H1 (cell line): ENCODE measurements around the gene SERPINE2. TPM values are rescaled to one million over a fixed set of nuclear protein-coding genes. Genes with fewer than 3 reads are reported as not detected.

ENCODE experiments used
- CTCF ChIA-PET: fragments of 300-600 bp; sonication (Branson Sonifier 250); formaldehyde crosslinking; loops from one replicate; lab custom pipeline; 2021; ENCODE audit not compliant: partially characterized antibody; lab: Charles Lee
- POLR2A ChIA-PET: fragments of 300-600 bp; sonication (Branson Sonifier 250); formaldehyde crosslinking; loops from one replicate; lab custom pipeline; 2021; ENCODE audit warnings: inconsistent platforms; ENCODE audit not compliant: partially characterized antibody; lab: Charles Lee
- DNase-seq, 2 experiments: peaks; one replicate each; pipeline versions ENCODE4 v3.0.0 to v3.0.0-alpha.2; 2010 to 2022; ENCODE audit warnings: low spot score in 2 of 2, low read depth in 1 of 2, mixed read lengths in 1 of 2
- FAIRE-seq: peaks from 2 replicates; lab custom pipeline; 2011; peaks lifted over from hg19 to GRCh38; lab: Jason Lieb, UNC
- H2AFZ ChIP-seq: 2 replicates; pipeline ENCODE4 v1.8.1; 2012; ENCODE audit warnings: low read length, inconsistent platforms
- H2AK5ac ChIP-seq: 2 replicates; pipeline ENCODE4 v1.6.1; 2013; ENCODE audit warnings: low read depth, low read length
- H2BK120ac ChIP-seq: replicated peaks from 2 replicates; pipeline ENCODE3; 2013; ENCODE audit warnings: low read depth, low read length, inconsistent platforms
- H2BK12ac ChIP-seq: 2 replicates; pipeline ENCODE4 v1.6.1; 2013; ENCODE audit warnings: low read depth, low read length
- H2BK15ac ChIP-seq: 2 replicates; pipeline ENCODE4 v1.6.1; 2013; ENCODE audit warnings: low read length
- H2BK20ac ChIP-seq: 2 replicates; pipeline ENCODE4 v1.6.1; 2013; ENCODE audit warnings: low read length
- H2BK5ac ChIP-seq: 2 replicates; pipeline ENCODE4 v1.6.1; 2013; ENCODE audit warnings: low read depth, low read length
- H3K14ac ChIP-seq: 2 replicates; pipeline ENCODE4 v1.6.1; 2013; ENCODE audit warnings: inconsistent platforms; ENCODE audit not compliant: insufficient read length
- H3K18ac ChIP-seq: 2 replicates; pipeline ENCODE4 v1.6.1; 2013; ENCODE audit warnings: low read length; ENCODE audit errors: extremely low read depth
- H3K23ac ChIP-seq: 2 replicates; pipeline ENCODE4 v1.6.1; 2013; ENCODE audit warnings: inconsistent platforms; ENCODE audit not compliant: insufficient read length
- H3K23me2 ChIP-seq: 2 replicates; pipeline ENCODE4 v1.6.1; 2013; ENCODE audit warnings: low read depth, low read length
- H3K27ac ChIP-seq: 2 replicates; pipeline ENCODE4 v1.6.1; 2011; ENCODE audit warnings: low read depth, low read length, inconsistent platforms
- H3K27me3 ChIP-seq, 4 experiments: replicated peaks in 1 of 4; 1 replicate in 1 of 4; 2 replicates in 3 of 4; pipeline versions ENCODE4 v1.6.1 to v1.8.1; 2011 to 2013; ENCODE audit warnings: low read length in 3 of 4, mild to moderate bottlenecking in 3 of 4, inconsistent platforms in 2 of 4, mixed read lengths in 2 of 4, moderate library complexity in 1 of 4; ENCODE audit not compliant: control insufficient read depth in 3 of 4, insufficient read depth in 3 of 4; ENCODE audit errors: extremely low read depth in 1 of 4
- H3K36me3 ChIP-seq, 4 experiments: 2 replicates each; pipeline versions ENCODE4 v1.6.1 to v1.8.1; 2011 to 2013; ENCODE audit warnings: mild to moderate bottlenecking in 4 of 4, low read length in 3 of 4, moderate library complexity in 2 of 4, control low read depth in 1 of 4, inconsistent platforms in 1 of 4; ENCODE audit not compliant: insufficient read depth in 4 of 4, control insufficient read depth in 2 of 4
- H3K4ac ChIP-seq: replicated peaks from 2 replicates; pipeline ENCODE3; 2013; ENCODE audit warnings: low read length, low read depth, mixed read lengths, inconsistent platforms; ENCODE audit not compliant: insufficient read length
- H3K4me1 ChIP-seq, 4 experiments: replicated peaks in 1 of 4; 1 replicate in 1 of 4; 2 replicates in 3 of 4; pipeline versions ENCODE4 v1.6.1 to v1.8.1; 2011 to 2013; ENCODE audit warnings: low read length in 3 of 4, inconsistent platforms in 2 of 4, mixed read lengths in 1 of 4; ENCODE audit not compliant: insufficient read depth in 4 of 4, control insufficient read depth in 3 of 4
- H3K4me2 ChIP-seq, 2 experiments: 2 replicates each; pipeline versions ENCODE4 v1.6.1 to v1.8.1; 2011 to 2013; ENCODE audit warnings: low read depth in 2 of 2, low read length in 2 of 2, control low read depth in 1 of 2, inconsistent platforms in 1 of 2, mild to moderate bottlenecking in 1 of 2; ENCODE audit not compliant: insufficient read depth in 1 of 2
- H3K4me3 ChIP-seq, 4 experiments: fragments of 200-600, 300-600 bp in 1 of 4; sonication (generic), shearing (Covaris generic), sonication (Bioruptor Twin) in 1 of 4; 2 replicates each; pipeline versions ENCODE4 v1.5.1 to v1.8.1; 2011 to 2016; ENCODE audit warnings: low read length in 4 of 4, low read depth in 3 of 4, control low read depth in 2 of 4, inconsistent platforms in 2 of 4, mild to moderate bottlenecking in 2 of 4, mixed read lengths in 1 of 4, moderate library complexity in 1 of 4; ENCODE audit not compliant: insufficient read depth in 2 of 4; ENCODE audit errors: extremely low read depth in 1 of 4
- H3K56ac ChIP-seq: replicated peaks from 2 replicates; pipeline ENCODE3; 2013; ENCODE audit warnings: low read depth, mild to moderate bottlenecking, mixed read lengths, low read length, inconsistent platforms; ENCODE audit not compliant: insufficient read length
- H3K79me1 ChIP-seq: 2 replicates; pipeline ENCODE4 v1.6.1; 2013; ENCODE audit warnings: low read depth, low read length, control low read depth
- H3K79me2 ChIP-seq, 2 experiments: 2 replicates each; pipeline versions ENCODE4 v1.6.1 to v1.8.1; 2012 to 2013; ENCODE audit warnings: low read length in 2 of 2, mild to moderate bottlenecking in 2 of 2, inconsistent platforms in 1 of 2; ENCODE audit not compliant: insufficient read depth in 2 of 2, control insufficient read depth in 1 of 2
- H3K9ac ChIP-seq, 4 experiments: replicated peaks in 1 of 4; 1 replicate in 1 of 4; 2 replicates in 3 of 4; pipeline versions ENCODE4 v1.6.1 to v1.8.1; 2011 to 2013; ENCODE audit warnings: low read depth in 3 of 4, low read length in 3 of 4, control low read depth in 2 of 4, mild to moderate bottlenecking in 2 of 4, moderate library complexity in 2 of 4, inconsistent platforms in 1 of 4; ENCODE audit errors: extremely low read depth in 1 of 4
- H3K9me3 ChIP-seq, 2 experiments: 2 replicates each; pipeline versions ENCODE4 v1.6.1 to v1.8.1; 2012 to 2013; ENCODE audit warnings: mild to moderate bottlenecking in 2 of 2, moderate library complexity in 2 of 2, control low read depth in 1 of 2, inconsistent platforms in 1 of 2, low read depth in 1 of 2, low read length in 1 of 2, mixed read lengths in 1 of 2; ENCODE audit not compliant: insufficient read depth in 2 of 2
- H4K20me1 ChIP-seq, 2 experiments: replicated peaks in 1 of 2; 2 replicates each; pipeline versions ENCODE3 to v1.8.1; 2011 to 2013; ENCODE audit warnings: inconsistent platforms in 2 of 2, low read length in 2 of 2, mild to moderate bottlenecking in 1 of 2; ENCODE audit not compliant: insufficient read depth in 2 of 2, control insufficient read depth in 1 of 2
- H4K5ac ChIP-seq: 2 replicates; pipeline ENCODE4 v1.6.1; 2013; ENCODE audit warnings: low read length, low read depth, mixed read lengths, inconsistent platforms; ENCODE audit not compliant: insufficient read length
- H4K8ac ChIP-seq: 2 replicates; pipeline ENCODE4 v1.8.0; 2013; ENCODE audit warnings: mild to moderate bottlenecking, moderate library complexity, low read length, inconsistent platforms; ENCODE audit not compliant: insufficient read depth; ENCODE audit errors: extremely low read depth
- H4K91ac ChIP-seq: replicated peaks from 2 replicates; pipeline ENCODE3; 2013; ENCODE audit warnings: low read length, mixed read lengths, inconsistent platforms; ENCODE audit not compliant: insufficient read length
- CHD2 ChIP-seq: IDR thresholded peaks from 2 replicates; pipeline ENCODE4 v1.6.1; 2012; ENCODE audit warnings: low read length, improper control_type of control experiment
- E2F6 ChIP-seq: IDR thresholded peaks from 2 replicates; pipeline ENCODE4 v1.6.1; 2012; ENCODE audit warnings: inconsistent platforms
- FOSL1 ChIP-seq: IDR thresholded peaks from 2 replicates; pipeline ENCODE4 v1.6.1; 2011; ENCODE audit warnings: mild to moderate bottlenecking, low read depth, low read length, moderate library complexity; ENCODE audit not compliant: insufficient read depth
- GABPA ChIP-seq: IDR thresholded peaks from 2 replicates; pipeline ENCODE4 v1.6.1; 2011; ENCODE audit warnings: mild to moderate bottlenecking, low read length, moderate library complexity, borderline replicate concordance; ENCODE audit not compliant: insufficient read depth
- POU5F1 ChIP-seq: IDR thresholded peaks from 2 replicates; pipeline ENCODE4 v1.6.1; 2011; ENCODE audit warnings: low read depth, mild to moderate bottlenecking, low read length, moderate library complexity
- WGBS, 2 experiments: shearing (Covaris generic) in 1 of 2; methylation state at CpG; one replicate each; pipeline versions ENCODE4 v1.1.6 to v1.1.7; 2013 to 2015; ENCODE audit warnings: low lambda C conversion rate in 2 of 2, mixed read lengths in 2 of 2, inconsistent platforms in 1 of 2, low coverage in 1 of 2, missing lambda C conversion rate in 1 of 2; ENCODE audit not compliant: insufficient replicate concordance in 2 of 2, insufficient coverage in 1 of 2, insufficient read length in 1 of 2; ENCODE audit errors: extremely low coverage in 1 of 2, missing lambda C conversion rate in 1 of 2; 5-methylcytosine and 5-hydroxymethylcytosine counted together
- polyA plus RNA-seq, 7 experiments: library from polyadenylated mRNA; depleted of rRNA in 3 of 7; stranded (reverse) in 5 of 7; unstranded in 2 of 7; fragments of >200 nt in 5 of 7; fragments of 200-250 nt in 2 of 7; gene quantifications; 1 replicate in 5 of 7; 2 replicates in 1 of 7; 4 replicates in 1 of 7; pipeline versions ENCODE4 v1.2.1 to v1.2.3, GENCODE V29; 2011 to 2013; ENCODE audit warnings: missing spikeins in 2 of 7, mixed read lengths in 2 of 7
- total RNA-seq: library from RNA; stranded (reverse); fragmentation: NEBNext Ultra II Directional; extraction: Animal tissue kit (Norgen Biotek cat#: 25700); gene quantifications from 2 replicates; pipeline ENCODE4 v1.2.1, GENCODE V29; 2021

SERPINE2 gene
- total and polyA plus RNA-seq, 2 of the 8 experiments (the other 6 are each of a cell fraction or from before 2014, with no cell fraction given), result 26.2 to 76.0 TPM

- DNase-seq, result no peak
- Histone ChIP-seq H2BK15ac (no peak overlapping the region), H2BK12ac (no peak overlapping the region), H3K79me1 (peaks cover 4% of the 10 kb centered on the region), H3K18ac (no peak overlapping the region), H3K23me2 (0 out of 2 replicates have a peak, but pooled peaks cover 4% of the 10 kb centered on the region), H3K9ac (no peak overlapping the region), H3K4me1 (peaks cover 3 to 11% (median 10%) of the 10 kb centered on the region in 4 experiments; a peak in 5 of 7 replicates), H4K91ac (no peak overlapping the region), H2BK5ac (no peak overlapping the region), H2BK120ac (no peak overlapping the region), H3K9me3 (no peaks in the 10 kb centered on the region), H2AK5ac (no peak overlapping the region), H3K79me2 (peaks cover 0 to 37% of the 10 kb centered on the region in 2 experiments; a peak in 2 of 4 replicates), H2AFZ (no peak overlapping the region), H4K5ac (no peak overlapping the region), H3K27ac (no peak overlapping the region), H3K4me3 (no peak overlapping the region), H2BK20ac (no peak overlapping the region), H4K8ac (no peak overlapping the region), H3K36me3 (peaks cover 0 to 7% (median 2%) of the 10 kb centered on the region in 4 experiments; a peak in 2 of 8 replicates), H3K23ac (no peak overlapping the region), H3K4me2 (no peak overlapping the region), H3K56ac (no peak overlapping the region), H3K14ac (no peak overlapping the region), H4K20me1 (peaks cover 3 to 6% of the 10 kb centered on the region in 2 experiments), H3K4ac (no peak overlapping the region), H3K27me3 (peaks cover 0 to 5% (median 1%) of the 10 kb centered on the region in 4 experiments; a peak in 4 of 7 replicates)
- ChIA-PET CTCF (interaction anchor here (0.7 to 4.4 kb wide), 2 partner anchors 25 to 40 kb away, joined by 3 to 29 read pairs; no protein-coding TSS in a partner anchor), POLR2A (no interaction called here)
- WGBS, 2 experiments, result 85% methylated on average over 3 of the region's 3 CpGs; no CpG with 5 or more reads in 1 of the 2 experiments
- FAIRE-seq, result no peak
- TF ChIP-seq E2F6, result no peak
- TF ChIP-seq GABPA, result no peak
- no peak for TF ChIP-seq FOSL1
- TF ChIP-seq POU5F1, result no peak
- TF ChIP-seq CHD2, result no peak
These were observed 5.5 kb downstream of the SERPINE2 start for GRCh38 chr2:224033601-224034000.
